T-helper 17 cell (primary cell): ENCODE results near the gene NAIF1. TPM values are rescaled to one million over a fixed set of nuclear protein-coding genes. Genes with fewer than 3 reads are reported as not detected.

Source experiments
- ATAC-seq: fragments of 150-1000 bp; cut with Tn5 transposase; 2 replicates; pipeline ENCODE4 v1.10.0; 2021; ENCODE audit warnings: mild to moderate bottlenecking, moderate library complexity
- DNase-seq, 3 donors: peaks; one replicate each; pipeline versions ENCODE4 v3.0.0 to v3.0.0-alpha.2; 2020 to 2021
- H3K9me3 ChIP-seq: one replicate; pipeline ENCODE4 v1.7.0; 2013; ENCODE audit warnings: low read length, mild to moderate bottlenecking; ENCODE audit not compliant: control insufficient read depth, poor library complexity, severe bottlenecking
- H3K27ac Mint-ChIP-seq: one replicate; pipeline ENCODE4 v1.8.0; 2022; ENCODE audit warnings: mild to moderate bottlenecking, moderate library complexity, mixed read lengths
- H3K27me3 Mint-ChIP-seq: one replicate; pipeline ENCODE4 v1.8.0; 2022; ENCODE audit warnings: mixed read lengths
- H3K36me3 Mint-ChIP-seq: one replicate; pipeline ENCODE4 v1.8.0; 2022; ENCODE audit warnings: low read depth, mixed read lengths
- H3K4me1 Mint-ChIP-seq: one replicate; pipeline ENCODE4 v1.8.0; 2022; ENCODE audit warnings: mild to moderate bottlenecking, mixed read lengths
- H3K4me3 Mint-ChIP-seq: one replicate; pipeline ENCODE4 v1.8.0; 2022; ENCODE audit warnings: mild to moderate bottlenecking, moderate library complexity, mixed read lengths
- total RNA-seq, 4 donors: library from RNA in 2 of 4; stranded (reverse) in 2 of 4; gene quantifications; one replicate each; pipeline ENCODE4 v1.2.3 and lab custom pipeline; 2022 to 2026

The NAIF1 gene
- total RNA-seq, 2 donors from 2014 or later = 11.6 to 15.2 TPM

DNA sequence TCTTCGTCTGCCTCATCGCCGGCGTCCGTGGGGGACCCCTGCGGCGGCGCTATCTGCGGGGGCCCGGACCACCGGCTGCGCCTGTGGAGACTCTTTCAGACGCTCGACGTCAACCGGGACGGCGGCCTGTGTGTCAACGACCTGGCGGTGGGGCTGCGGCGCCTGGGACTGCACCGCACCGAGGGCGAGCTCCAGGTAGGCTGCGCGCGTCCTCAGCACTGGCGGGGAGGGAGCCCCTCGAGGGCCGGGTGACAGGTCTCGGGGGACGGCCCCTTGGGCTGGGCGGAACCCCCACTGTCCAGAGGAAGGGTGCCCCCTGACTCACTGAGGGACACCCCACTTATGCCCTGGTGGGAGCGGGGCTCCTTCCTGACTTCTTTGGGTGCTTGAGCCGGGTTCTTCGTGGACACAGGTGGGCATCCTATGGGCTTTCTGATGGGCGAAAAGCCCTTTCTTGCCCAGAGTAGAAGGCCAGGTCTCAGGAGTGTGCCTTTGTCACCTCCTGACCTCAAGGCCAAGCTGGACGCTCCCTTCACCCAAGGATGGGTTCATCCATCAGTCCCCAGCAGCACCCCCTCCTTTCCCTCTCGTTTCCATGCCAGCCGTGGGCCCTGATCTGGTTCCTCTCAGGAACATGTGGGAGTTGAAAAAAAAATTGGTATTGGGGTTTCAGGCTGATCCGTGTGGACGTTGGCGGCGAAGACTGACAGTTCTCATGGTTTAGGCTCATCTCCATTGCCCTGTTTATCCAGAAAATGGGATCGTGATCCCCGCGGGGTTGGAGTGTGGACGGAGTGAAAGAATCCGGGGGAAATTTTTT, 1.5 kb upstream of the NAIF1 start:
- no peak for ATAC-seq
- DNase-seq = peak in 1 of 3 donors; percentile 30
- H3K4me3 Mint-ChIP-seq = no peak overlapping the region
- H3K27ac Mint-ChIP-seq = peak overlapping the region; percentile 91
- H3K4me1 Mint-ChIP-seq = peaks cover 41% of the 10 kb centered on the region
- peaks cover 2% of the 10 kb centered on the region for H3K36me3 Mint-ChIP-seq
- no peaks in the 10 kb centered on the region for H3K27me3 Mint-ChIP-seq
- no peaks in the 10 kb centered on the region for H3K9me3 ChIP-seq

GRCh38 chr9:128067645-128068385, 695 bp upstream of the NAIF1 start, which contains the start of gene SLC25A25:
Gene SLC25A25 (plus strand): TSS chr9:128068232. CDS start chr9:128068320, 88 bp downstream.
- Mint-ChIP-seq H3K4me1 (peaks cover 41% of the 10 kb centered on the region), H3K27me3 (no peaks in the 10 kb centered on the region), H3K27ac (peak within 1 kb of the TSS; percentile 91), H3K36me3 (peaks cover 2% of the 10 kb centered on the region), H3K4me3 (no peak within 1 kb of the TSS)
- DNase-seq = peak; percentile 100
- peak; percentile 85 for ATAC-seq
- H3K9me3 ChIP-seq = no peaks in the 10 kb centered on the region

- DNase-seq = no peak
- H3K9me3 ChIP-seq = no peaks in the 10 kb centered on the region
- H3K4me1 Mint-ChIP-seq = peaks cover 39% of the 10 kb centered on the region
- ATAC-seq = no peak
- peak overlapping the region; percentile 82 for H3K4me3 Mint-ChIP-seq
- no peak overlapping the region for H3K27ac Mint-ChIP-seq
- no peaks in the 10 kb centered on the region for H3K36me3 Mint-ChIP-seq
- no peaks in the 10 kb centered on the region for H3K27me3 Mint-ChIP-seq
Measured at GRCh38 chr9:128065907-128066712, 1.0 kb downstream of the NAIF1 start.

- DNase-seq (no peak), ATAC-seq (no peak)
- H3K4me3 Mint-ChIP-seq = peak overlapping the region; percentile 77
- H3K27me3 Mint-ChIP-seq = no peaks in the 10 kb centered on the region
- no peaks in the 10 kb centered on the region for H3K36me3 Mint-ChIP-seq
- peak overlapping the region; percentile 41 for H3K27ac Mint-ChIP-seq
- H3K4me1 Mint-ChIP-seq = peaks cover 28% of the 10 kb centered on the region
- no peaks in the 10 kb centered on the region for H3K9me3 ChIP-seq
Measured at GRCh38 chr9:128062846-128063831, 4.0 kb downstream of the NAIF1 start.

GRCh38 chr9:128062279-128062678, 4.8 kb downstream of the NAIF1 start:
- DNase-seq (no peak), ATAC-seq (no peak)
- H3K27me3 Mint-ChIP-seq = no peaks in the 10 kb centered on the region
- no peaks in the 10 kb centered on the region for H3K36me3 Mint-ChIP-seq
- peak overlapping the region; percentile 77 for H3K4me3 Mint-ChIP-seq
- H3K27ac Mint-ChIP-seq = peak overlapping the region; percentile 94
- H3K9me3 ChIP-seq = no peaks in the 10 kb centered on the region
- H3K4me1 Mint-ChIP-seq = peaks cover 28% of the 10 kb centered on the region

DNA sequence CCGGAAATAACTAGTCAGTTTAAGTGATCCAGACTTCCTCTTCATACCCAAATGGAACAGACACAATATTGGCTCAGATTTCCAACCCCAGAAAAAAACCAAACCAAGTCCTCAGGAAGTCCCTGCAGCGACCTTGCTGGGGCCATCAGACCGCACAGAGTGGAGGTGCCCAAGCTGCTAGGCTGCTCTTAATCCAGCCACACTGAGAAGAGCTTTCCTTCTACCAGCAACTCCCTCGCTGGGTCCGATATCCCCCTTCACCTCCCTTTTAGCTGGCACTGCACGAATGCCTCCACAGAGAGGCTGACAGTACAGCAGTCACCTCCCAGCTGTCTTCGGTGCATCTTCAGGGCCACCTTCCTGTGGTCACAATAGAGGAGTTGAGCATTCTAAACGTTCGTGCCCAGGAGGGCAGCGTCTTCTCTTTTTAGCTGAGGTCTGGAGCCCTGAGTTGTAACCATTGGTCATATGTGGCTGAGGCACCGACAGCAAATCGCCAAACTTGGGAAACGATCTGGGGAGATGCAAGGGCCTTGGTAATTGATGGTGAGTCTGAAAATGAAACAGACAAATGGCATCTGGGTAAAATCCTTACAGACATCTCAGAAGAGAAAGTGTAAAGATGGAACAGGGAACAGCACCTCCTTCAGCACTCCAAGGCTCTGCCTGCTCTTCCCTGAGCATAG, 5.7 kb downstream of the NAIF1 start:
- Mint-ChIP-seq H3K27ac (peak overlapping the region; percentile 94), H3K36me3 (no peaks in the 10 kb centered on the region), H3K4me3 (peak overlapping the region; percentile 84), H3K4me1 (peaks cover 28% of the 10 kb centered on the region), H3K27me3 (no peaks in the 10 kb centered on the region)
- H3K9me3 ChIP-seq = no peaks in the 10 kb centered on the region
- ATAC-seq (peak; percentile 64), DNase-seq (no peak)

DNA sequence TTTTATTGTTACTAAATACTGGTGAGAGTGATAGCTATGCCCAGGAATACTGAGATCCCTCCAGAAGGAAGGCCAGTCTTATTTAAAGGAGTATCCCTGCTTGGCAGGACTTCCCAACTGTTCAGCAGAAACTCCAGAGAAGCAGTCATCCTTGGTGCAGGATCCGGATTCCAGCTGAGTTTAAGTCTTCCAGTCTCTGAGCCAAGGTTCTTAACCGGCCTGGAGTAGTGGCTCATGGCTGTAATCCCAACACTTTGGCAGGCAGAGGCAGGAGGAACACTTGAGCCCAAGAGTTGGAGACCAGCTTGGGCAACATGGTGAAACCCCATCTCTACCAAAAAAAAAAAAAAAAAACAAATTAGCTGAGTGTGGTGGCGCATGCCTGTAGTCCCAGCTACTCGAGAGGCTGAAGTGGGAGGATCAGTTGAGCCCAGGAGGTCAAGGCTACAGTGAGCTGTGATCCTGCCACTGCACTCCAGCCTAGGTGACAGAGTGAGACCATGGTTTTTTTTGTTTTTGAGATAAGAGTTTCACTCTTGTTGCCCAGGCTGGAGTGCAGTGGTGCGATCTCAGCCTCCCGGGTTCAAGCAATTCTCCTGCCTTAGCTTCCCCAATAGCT, 7.6 kb downstream of the NAIF1 start:
- H3K27me3 Mint-ChIP-seq = no peaks in the 10 kb centered on the region
- H3K9me3 ChIP-seq = no peaks in the 10 kb centered on the region
- peaks cover 16% of the 10 kb centered on the region for H3K4me1 Mint-ChIP-seq
- H3K27ac Mint-ChIP-seq = peak overlapping the region; percentile 94
- no peaks in the 10 kb centered on the region for H3K36me3 Mint-ChIP-seq
- DNase-seq = no peak
- H3K4me3 Mint-ChIP-seq = no peak overlapping the region
- ATAC-seq = no peak

GRCh38 chr9:128057724-128058409, 9.3 kb downstream of the NAIF1 start:
- Mint-ChIP-seq H3K27me3 (no peaks in the 10 kb centered on the region), H3K4me1 (peaks cover 19% of the 10 kb centered on the region), H3K36me3 (no peaks in the 10 kb centered on the region), H3K4me3 (no peak overlapping the region), H3K27ac (no peak overlapping the region)
- DNase-seq = no peak
- no peak for ATAC-seq
- no peaks in the 10 kb centered on the region for H3K9me3 ChIP-seq

- H3K9me3 ChIP-seq = no peaks in the 10 kb centered on the region
- Mint-ChIP-seq H3K4me1 (peaks cover 16% of the 10 kb centered on the region), H3K36me3 (no peaks in the 10 kb centered on the region), H3K27ac (no peak overlapping the region), H3K27me3 (no peaks in the 10 kb centered on the region), H3K4me3 (no peak overlapping the region)
- no peak for DNase-seq
- no peak for ATAC-seq
Measured at GRCh38 chr9:128056887-128057723, 10.0 kb downstream of the NAIF1 start.

DNA sequence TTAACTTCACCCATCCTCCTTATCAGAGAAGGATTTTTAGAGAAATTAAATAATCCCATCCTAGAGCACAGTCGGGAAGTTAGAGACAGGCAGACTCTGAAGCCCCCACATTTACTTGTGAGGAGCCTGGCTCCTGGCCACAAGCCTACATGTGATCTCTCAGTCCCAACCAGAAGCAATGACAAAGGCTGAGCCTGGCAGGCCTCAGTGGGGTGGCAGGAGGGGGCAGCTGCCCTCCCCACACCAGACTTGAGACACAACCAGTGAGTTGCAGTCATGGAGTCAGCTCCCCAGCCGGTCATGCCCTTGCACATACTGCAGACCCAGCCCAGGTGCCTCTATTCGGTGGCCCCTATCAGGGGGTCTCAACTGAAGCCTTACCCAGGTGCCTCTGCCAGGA, 11.0 kb downstream of the NAIF1 start:
- Mint-ChIP-seq H3K36me3 (no peaks in the 10 kb centered on the region), H3K27ac (no peak overlapping the region), H3K27me3 (no peaks in the 10 kb centered on the region), H3K4me1 (peaks cover 8% of the 10 kb centered on the region), H3K4me3 (no peak overlapping the region)
- no peak for ATAC-seq
- DNase-seq = no peak
- H3K9me3 ChIP-seq = no peaks in the 10 kb centered on the region
